Sigmoid colon (tissue), 4 donors: ENCODE results near the gene CDNF.

ENCODE experiments used
- CTCF ChIP-seq, 4 experiments: fragments of 450-650 bp in 3 of 4; fragments of 200-600 bp in 1 of 4; IDR thresholded peaks; one replicate each; pipeline ENCODE4 v1.5.1; 2016 to 2019; ENCODE audit warnings: antibody characterized with exemption in 4 of 4, mild to moderate bottlenecking in 3 of 4, moderate library complexity in 2 of 4
- POLR2AphosphoS5 ChIP-seq, 4 donors: sonication (generic); formaldehyde crosslinking; IDR thresholded peaks; one replicate each; pipeline ENCODE4 v1.6.1; 2017; ENCODE audit warnings: antibody characterized with exemption in 4 of 4

GRCh38 chr10:14843327-14843988, 5.6 kb upstream of the CDNF start:
- TF ChIP-seq POLR2AphosphoS5 (IDR thresholded peaks at IDR 0.05) (no peak), CTCF (IDR thresholded peaks at IDR 0.05) (no peak)
